Progenitor cell of endocrine pancreas (in vitro differentiated cells): Measurements from ENCODE around the gene FN1. TPM values are rescaled to one million over a fixed set of nuclear protein-coding genes. Genes with fewer than 3 reads are reported as not detected.
A peak's percentile ranks its signal among the peaks of the same experiment; 100 is the strongest.

Experiments used
- DNase-seq: peaks from one replicate; pipeline ENCODE4 v3.0.0; 2021; ENCODE audit warnings: low spot score; ENCODE audit not compliant: unreplicated experiment
- H3K27ac Mint-ChIP-seq: 2 replicates; pipeline ENCODE4 v1.8.0; 2021; ENCODE audit warnings: mild to moderate bottlenecking, moderate library complexity, mixed read lengths
- H3K27me3 Mint-ChIP-seq: 2 replicates; pipeline ENCODE4 v1.8.0; 2021; ENCODE audit warnings: mixed read lengths
- H3K36me3 Mint-ChIP-seq: 2 replicates; pipeline ENCODE4 v1.8.0; 2022; ENCODE audit warnings: mixed read lengths; ENCODE audit not compliant: insufficient read depth
- H3K4me1 Mint-ChIP-seq: 2 replicates; pipeline ENCODE4 v1.8.0; 2021; ENCODE audit warnings: low read depth, mixed read lengths
- H3K4me3 Mint-ChIP-seq: 2 replicates; pipeline ENCODE4 v1.8.0; 2021; ENCODE audit warnings: low read depth, mild to moderate bottlenecking, moderate library complexity, mixed read lengths
- H3K9me3 Mint-ChIP-seq: 2 replicates; pipeline ENCODE4 v1.8.0; 2021; ENCODE audit warnings: low read depth, mixed read lengths
- total RNA-seq: library from RNA; stranded (reverse); gene quantifications from 2 replicates; pipeline ENCODE4 v1.2.1, GENCODE V29; 2021
- TF ChIP-seq, protein P1 (sequence below): fragments of 200-600 bp; sonication (generic); IDR thresholded peaks from one replicate; pipeline ENCODE4 v1.5.0; 2021; ENCODE audit warnings: antibody characterized with exemption, mild to moderate bottlenecking; ENCODE audit not compliant: unreplicated experiment

Gene FN1
- total RNA-seq, 1 donor from 2014 or later = 2,744 TPM

DNA sequence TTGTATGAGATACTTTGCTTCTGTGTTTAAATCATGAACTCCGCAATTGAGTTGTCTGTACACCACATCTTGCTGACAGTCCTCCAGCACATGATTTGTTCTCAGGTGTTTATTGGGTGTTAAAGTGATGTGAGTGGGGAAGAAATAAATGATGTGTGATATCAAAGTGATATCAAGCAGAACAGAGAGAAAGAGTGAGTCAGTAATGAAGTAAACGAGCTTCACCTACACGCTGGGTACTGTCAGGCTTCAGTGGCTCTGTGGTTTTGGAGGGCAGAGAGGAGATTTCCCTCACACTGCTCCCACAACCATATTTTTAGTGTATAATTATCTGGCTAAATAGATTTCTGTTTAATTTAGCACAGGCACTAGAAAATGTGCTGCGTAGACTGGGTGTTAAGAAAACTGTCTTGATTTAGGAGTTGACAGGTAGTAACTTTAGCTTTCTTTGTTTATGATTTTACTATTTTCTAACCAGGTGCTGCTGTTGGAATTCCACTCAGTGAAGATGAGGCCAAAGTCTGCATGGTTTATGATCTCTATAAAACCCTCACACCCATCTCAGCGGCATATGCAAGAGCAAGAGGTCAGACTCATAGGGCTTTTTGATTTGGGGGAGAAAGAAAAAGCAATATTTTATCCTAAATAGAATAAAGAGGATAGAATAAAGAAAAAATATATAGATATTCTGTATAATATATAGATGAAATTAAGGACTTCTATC lies 102.8 kb downstream of the FN1 start:
- DNase-seq = no peak
- H3K9me3 Mint-ChIP-seq = no peaks in the 10 kb centered on the region
- no peak overlapping the region for H3K4me3 Mint-ChIP-seq
- TF ChIP-seq, protein P1, sequence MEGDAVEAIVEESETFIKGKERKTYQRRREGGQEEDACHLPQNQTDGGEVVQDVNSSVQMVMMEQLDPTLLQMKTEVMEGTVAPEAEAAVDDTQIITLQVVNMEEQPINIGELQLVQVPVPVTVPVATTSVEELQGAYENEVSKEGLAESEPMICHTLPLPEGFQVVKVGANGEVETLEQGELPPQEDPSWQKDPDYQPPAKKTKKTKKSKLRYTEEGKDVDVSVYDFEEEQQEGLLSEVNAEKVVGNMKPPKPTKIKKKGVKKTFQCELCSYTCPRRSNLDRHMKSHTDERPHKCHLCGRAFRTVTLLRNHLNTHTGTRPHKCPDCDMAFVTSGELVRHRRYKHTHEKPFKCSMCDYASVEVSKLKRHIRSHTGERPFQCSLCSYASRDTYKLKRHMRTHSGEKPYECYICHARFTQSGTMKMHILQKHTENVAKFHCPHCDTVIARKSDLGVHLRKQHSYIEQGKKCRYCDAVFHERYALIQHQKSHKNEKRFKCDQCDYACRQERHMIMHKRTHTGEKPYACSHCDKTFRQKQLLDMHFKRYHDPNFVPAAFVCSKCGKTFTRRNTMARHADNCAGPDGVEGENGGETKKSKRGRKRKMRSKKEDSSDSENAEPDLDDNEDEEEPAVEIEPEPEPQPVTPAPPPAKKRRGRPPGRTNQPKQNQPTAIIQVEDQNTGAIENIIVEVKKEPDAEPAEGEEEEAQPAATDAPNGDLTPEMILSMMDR = no peak
- H3K36me3 Mint-ChIP-seq = peaks cover 51% of the 10 kb centered on the region
- no peaks in the 10 kb centered on the region for H3K4me1 Mint-ChIP-seq
- H3K27me3 Mint-ChIP-seq = no peaks in the 10 kb centered on the region
- no peak overlapping the region for H3K27ac Mint-ChIP-seq

DNA sequence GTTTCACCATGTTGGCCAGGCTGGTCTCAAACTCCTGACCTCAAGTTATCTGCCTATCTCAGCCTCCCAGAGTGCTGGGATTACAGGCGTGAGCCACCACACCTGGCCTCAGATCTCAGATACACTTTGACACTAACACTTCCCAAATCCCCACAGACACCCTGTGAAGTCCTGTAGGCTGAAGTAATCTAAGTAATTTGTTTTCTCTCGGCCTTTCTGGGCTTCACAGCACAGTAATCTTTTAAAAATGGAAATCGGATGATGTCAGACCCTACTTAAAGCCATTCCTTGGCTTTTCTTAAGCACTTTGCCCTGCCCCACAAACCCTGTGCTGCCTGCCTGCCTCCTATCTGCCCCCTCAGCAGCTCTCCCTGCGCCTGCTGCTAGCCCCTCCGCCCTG lies 107.8 kb downstream of the FN1 start:
- DNase-seq = no peak
- Mint-ChIP-seq H3K4me3 (no peak overlapping the region), H3K27me3 (no peaks in the 10 kb centered on the region), H3K9me3 (peaks cover 4% of the 10 kb centered on the region), H3K4me1 (no peaks in the 10 kb centered on the region), H3K27ac (peak overlapping the region; percentile 79), H3K36me3 (peaks cover 58% of the 10 kb centered on the region)
- TF ChIP-seq, protein P1 = no peak

DNA sequence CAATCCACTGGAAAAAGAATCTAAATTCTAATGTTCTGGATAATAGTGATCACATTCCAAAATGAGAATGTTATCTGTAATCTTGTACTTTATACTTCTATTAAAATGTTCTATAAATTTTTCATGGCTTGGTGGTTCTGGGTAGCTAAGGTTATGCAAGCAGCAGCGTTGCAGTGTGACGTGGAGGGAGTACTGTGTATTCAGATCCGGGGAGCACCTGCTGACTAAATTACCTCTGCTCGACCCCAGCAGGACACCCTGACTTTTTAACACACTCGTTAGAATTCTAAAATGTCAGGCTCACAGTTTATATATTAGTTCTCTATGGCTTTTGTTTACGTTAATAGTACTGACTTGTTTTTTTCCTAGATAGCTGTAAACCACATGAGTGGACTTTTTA lies 111.1 kb downstream of the FN1 start:
- no peaks in the 10 kb centered on the region for H3K27me3 Mint-ChIP-seq
- no peak for DNase-seq
- no peaks in the 10 kb centered on the region for H3K4me1 Mint-ChIP-seq
- H3K27ac Mint-ChIP-seq = peak overlapping the region; percentile 8
- no peak overlapping the region for H3K4me3 Mint-ChIP-seq
- H3K36me3 Mint-ChIP-seq = peaks cover 64% of the 10 kb centered on the region
- TF ChIP-seq, protein P1 = no peak
- peaks cover 4% of the 10 kb centered on the region for H3K9me3 Mint-ChIP-seq

DNA sequence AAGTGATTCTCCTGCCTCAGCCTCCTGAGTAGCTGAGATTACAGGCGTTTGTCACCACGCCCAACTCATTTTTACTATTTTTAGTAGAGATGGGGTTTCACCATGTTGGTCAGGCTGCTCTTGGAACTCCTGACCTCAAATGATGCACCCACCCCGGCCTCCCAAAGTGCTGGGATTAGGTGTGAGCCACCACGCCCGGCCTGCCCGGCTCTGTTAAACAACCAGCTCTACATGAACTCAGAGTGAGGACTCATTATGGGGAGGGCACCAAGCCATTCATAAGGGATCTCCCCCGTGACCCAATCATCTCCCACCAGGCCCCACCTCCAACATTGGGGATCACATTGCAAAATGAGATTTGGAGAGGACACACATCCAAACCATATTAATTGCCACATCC lies 115.2 kb downstream of the FN1 start:
- TF ChIP-seq, protein P1 = no peak
- no peaks in the 10 kb centered on the region for H3K27me3 Mint-ChIP-seq
- H3K27ac Mint-ChIP-seq = no peak overlapping the region
- H3K4me1 Mint-ChIP-seq = no peaks in the 10 kb centered on the region
- no peak for DNase-seq
- H3K4me3 Mint-ChIP-seq = no peak overlapping the region
- peaks cover 4% of the 10 kb centered on the region for H3K9me3 Mint-ChIP-seq
- H3K36me3 Mint-ChIP-seq = peaks cover 55% of the 10 kb centered on the region

DNA sequence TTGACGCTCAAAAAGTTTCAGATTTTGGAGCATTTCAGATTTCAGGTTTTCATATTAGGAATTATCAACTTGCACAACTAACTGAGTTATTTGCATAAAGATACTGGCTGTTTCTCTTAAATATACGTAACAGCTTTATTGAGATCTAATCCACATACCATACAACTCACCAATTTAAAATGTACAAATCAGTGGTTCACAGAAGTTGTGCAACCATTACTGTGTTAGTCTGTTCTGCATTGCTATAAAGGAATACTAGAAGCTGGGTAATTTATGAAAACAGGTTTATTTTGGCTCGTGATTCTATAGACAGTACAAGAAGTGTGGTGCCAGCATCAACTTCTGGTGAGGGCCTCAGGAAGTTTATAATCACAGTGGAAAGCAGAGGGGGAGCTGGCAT lies 115.8 kb downstream of the FN1 start:
- TF ChIP-seq, protein P1 = no peak
- Mint-ChIP-seq H3K36me3 (peaks cover 55% of the 10 kb centered on the region), H3K27ac (no peak overlapping the region)

More for the DNA sequence above, 115.8 kb downstream of the FN1 start:
- no peaks in the 10 kb centered on the region for H3K27me3 Mint-ChIP-seq
- no peak for DNase-seq
- H3K4me3 Mint-ChIP-seq = no peak overlapping the region
- peaks cover 4% of the 10 kb centered on the region for H3K9me3 Mint-ChIP-seq
- peaks cover under 1% of the 10 kb centered on the region for H3K4me1 Mint-ChIP-seq
